ENCODE data around the gene SFMBT1. TPM values are rescaled to one million over a fixed set of nuclear protein-coding genes. Genes with fewer than 3 reads are reported as not detected.

SFMBT1 gene
- total RNA-seq, 1 donor from 2014 or later: 8.4 TPM

DNA sequence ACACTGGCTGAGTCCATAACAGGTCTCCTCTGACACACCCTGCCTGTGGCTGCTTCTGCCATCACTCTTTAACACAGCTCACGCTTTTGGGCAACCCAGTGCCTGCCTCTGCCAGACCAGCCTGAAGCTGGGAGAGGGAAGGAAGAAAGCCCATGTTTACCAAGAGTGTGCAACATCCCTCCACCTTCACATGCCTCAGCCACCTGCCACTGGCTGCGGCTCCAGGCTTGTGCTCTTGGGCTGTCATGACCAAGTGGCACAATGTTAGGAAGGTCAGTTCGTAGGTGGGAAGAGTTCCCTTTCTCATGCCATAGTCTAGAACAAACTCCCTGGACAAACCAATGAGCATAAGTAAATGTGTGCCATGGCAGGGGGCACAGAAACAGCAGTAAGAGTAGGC lies 168.8 kb downstream of the SFMBT1 start:
- Mint-ChIP-seq H3K27me3 (ENCODE audit: low read depth) (no peaks in the 10 kb centered on the region), H3K27ac (ENCODE audit: unreplicated experiment) (no peak overlapping the region), H3K4me1 (ENCODE audit: low read depth) (peaks cover 15% of the 10 kb centered on the region), H3K36me3 (ENCODE audit: low read depth) (peaks cover 3% of the 10 kb centered on the region), H3K4me3 (ENCODE audit: unreplicated experiment) (no peak overlapping the region), H3K9me3 (ENCODE audit: low read depth) (no peaks in the 10 kb centered on the region)
- DNase-seq (ENCODE audit: low spot score): no peak
- TF ChIP-seq, protein P1, sequence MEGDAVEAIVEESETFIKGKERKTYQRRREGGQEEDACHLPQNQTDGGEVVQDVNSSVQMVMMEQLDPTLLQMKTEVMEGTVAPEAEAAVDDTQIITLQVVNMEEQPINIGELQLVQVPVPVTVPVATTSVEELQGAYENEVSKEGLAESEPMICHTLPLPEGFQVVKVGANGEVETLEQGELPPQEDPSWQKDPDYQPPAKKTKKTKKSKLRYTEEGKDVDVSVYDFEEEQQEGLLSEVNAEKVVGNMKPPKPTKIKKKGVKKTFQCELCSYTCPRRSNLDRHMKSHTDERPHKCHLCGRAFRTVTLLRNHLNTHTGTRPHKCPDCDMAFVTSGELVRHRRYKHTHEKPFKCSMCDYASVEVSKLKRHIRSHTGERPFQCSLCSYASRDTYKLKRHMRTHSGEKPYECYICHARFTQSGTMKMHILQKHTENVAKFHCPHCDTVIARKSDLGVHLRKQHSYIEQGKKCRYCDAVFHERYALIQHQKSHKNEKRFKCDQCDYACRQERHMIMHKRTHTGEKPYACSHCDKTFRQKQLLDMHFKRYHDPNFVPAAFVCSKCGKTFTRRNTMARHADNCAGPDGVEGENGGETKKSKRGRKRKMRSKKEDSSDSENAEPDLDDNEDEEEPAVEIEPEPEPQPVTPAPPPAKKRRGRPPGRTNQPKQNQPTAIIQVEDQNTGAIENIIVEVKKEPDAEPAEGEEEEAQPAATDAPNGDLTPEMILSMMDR (IDR thresholded peaks at IDR 0.05): no peak

DNA sequence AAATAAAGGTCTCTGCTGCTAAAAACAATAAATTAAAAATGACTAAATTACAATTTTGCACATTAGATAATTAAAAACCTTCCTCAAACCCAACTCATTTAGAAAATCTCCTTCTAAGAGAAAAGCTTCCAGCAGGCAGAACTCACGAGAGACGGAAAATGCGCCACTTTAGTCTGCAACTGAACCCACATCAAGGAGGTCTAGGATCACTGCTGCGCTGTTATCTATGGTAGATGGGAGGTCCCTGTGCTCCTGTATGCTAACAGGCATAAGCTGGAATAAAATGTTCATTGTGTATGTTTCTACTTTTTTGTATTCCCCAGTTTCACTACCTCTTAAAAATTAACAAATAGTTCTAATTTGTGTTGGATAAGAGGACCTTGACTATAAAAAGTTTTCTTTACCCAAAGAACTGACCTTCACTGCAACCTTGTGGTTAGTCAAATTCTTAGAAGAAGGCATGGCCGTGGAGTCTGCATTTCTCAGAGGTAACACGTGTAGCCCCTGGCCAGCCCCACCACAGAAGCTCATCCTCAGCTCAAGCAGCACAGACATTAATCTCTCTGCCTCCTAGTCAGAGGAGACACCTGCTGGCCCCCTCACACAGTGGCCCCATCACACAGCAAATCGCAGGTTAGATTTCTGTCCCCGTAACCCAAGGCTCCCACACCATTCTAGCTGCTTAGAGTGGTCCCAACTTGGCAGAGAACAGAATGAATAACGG lies 170.8 kb downstream of the SFMBT1 start:
- peaks cover 15% of the 10 kb centered on the region for H3K4me1 Mint-ChIP-seq (ENCODE audit: low read depth)
- DNase-seq (ENCODE audit: low spot score): no peak
- H3K27me3 Mint-ChIP-seq (ENCODE audit: low read depth): no peaks in the 10 kb centered on the region
- peaks cover 3% of the 10 kb centered on the region for H3K36me3 Mint-ChIP-seq (ENCODE audit: low read depth)
- no peaks in the 10 kb centered on the region for H3K9me3 Mint-ChIP-seq (ENCODE audit: low read depth)
- TF ChIP-seq, protein P1 (IDR thresholded peaks at IDR 0.05): no peak
- H3K4me3 Mint-ChIP-seq (ENCODE audit: unreplicated experiment): no peak overlapping the region
- no peak overlapping the region for H3K27ac Mint-ChIP-seq (ENCODE audit: unreplicated experiment)

DNA sequence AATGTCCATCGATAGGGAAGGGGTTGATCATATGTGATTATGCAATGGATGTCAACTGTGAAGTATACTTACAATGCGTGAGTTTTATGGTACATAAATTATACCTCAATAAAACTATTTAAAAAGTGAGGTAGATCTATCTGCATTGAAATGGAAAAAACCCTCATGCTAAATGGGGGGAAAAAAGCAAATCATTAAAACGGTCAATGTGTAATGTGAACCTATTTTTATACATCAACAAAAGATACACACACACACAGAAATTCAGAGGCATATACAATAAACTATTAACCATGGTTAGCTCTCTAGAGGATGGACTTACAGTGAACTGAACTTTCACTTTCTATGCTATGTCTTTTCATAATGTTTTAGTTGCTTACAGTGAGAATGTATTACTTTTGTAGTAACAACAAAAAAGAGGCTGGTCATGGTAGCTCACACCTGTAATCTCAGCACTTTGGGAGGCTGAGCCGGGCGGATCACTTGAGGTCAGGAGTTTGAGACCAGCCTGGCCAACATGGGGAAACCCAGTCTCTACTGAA lies 171.6 kb downstream of the SFMBT1 start:
- H3K36me3 Mint-ChIP-seq (ENCODE audit: low read depth): peaks cover 3% of the 10 kb centered on the region
- TF ChIP-seq, protein P1 (IDR thresholded peaks at IDR 0.05): no peak
- DNase-seq (ENCODE audit: low spot score): no peak
- H3K4me1 Mint-ChIP-seq (ENCODE audit: low read depth): peaks cover 15% of the 10 kb centered on the region
- H3K27me3 Mint-ChIP-seq (ENCODE audit: low read depth): no peaks in the 10 kb centered on the region
- no peaks in the 10 kb centered on the region for H3K9me3 Mint-ChIP-seq (ENCODE audit: low read depth)
- H3K27ac Mint-ChIP-seq (ENCODE audit: unreplicated experiment): no peak overlapping the region
- H3K4me3 Mint-ChIP-seq (ENCODE audit: unreplicated experiment): no peak overlapping the region

GRCh38 chr3:52873433-52874159 lies 172.3 kb downstream of the SFMBT1 start:
- Mint-ChIP-seq H3K36me3 (ENCODE audit: low read depth) (no peaks in the 10 kb centered on the region), H3K4me1 (ENCODE audit: low read depth) (peaks cover 15% of the 10 kb centered on the region), H3K9me3 (ENCODE audit: low read depth) (no peaks in the 10 kb centered on the region), H3K27me3 (ENCODE audit: low read depth) (no peaks in the 10 kb centered on the region), H3K27ac (ENCODE audit: unreplicated experiment) (peak overlapping the region; percentile 51), H3K4me3 (ENCODE audit: unreplicated experiment) (no peak overlapping the region)
- DNase-seq (ENCODE audit: low spot score): no peak
- TF ChIP-seq, protein P1 (IDR thresholded peaks at IDR 0.05): peak; percentile 14

DNA sequence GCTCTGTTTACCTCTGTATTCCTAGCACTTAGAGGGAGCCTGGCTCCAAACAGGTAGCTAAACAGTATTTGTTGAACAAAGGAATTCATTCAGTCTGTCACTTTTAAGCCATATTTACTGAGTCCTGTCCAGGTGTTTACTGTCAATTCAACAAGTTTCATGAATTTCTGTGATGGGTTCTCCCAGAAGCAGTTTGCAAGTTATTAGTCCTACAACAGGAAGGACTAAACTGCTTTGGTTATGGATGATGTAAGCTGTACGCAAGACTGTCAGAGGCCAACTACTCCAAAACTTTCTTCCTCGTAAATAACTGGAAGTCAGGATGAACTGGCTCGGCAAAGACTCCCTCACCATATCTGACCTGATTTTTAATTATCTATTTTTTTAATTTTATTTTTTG lies 173.6 kb downstream of the SFMBT1 start:
- H3K36me3 Mint-ChIP-seq (ENCODE audit: low read depth): no peaks in the 10 kb centered on the region
- no peaks in the 10 kb centered on the region for H3K27me3 Mint-ChIP-seq (ENCODE audit: low read depth)
- H3K27ac Mint-ChIP-seq (ENCODE audit: unreplicated experiment): no peak overlapping the region
- H3K4me3 Mint-ChIP-seq (ENCODE audit: unreplicated experiment): no peak overlapping the region
- H3K9me3 Mint-ChIP-seq (ENCODE audit: low read depth): no peaks in the 10 kb centered on the region
- DNase-seq (ENCODE audit: low spot score): no peak
- TF ChIP-seq, protein P1 (IDR thresholded peaks at IDR 0.05): no peak
- H3K4me1 Mint-ChIP-seq (ENCODE audit: low read depth): peaks cover 15% of the 10 kb centered on the region

Measured in chondrocyte (in vitro differentiated cells).